NB4 (cell line): Measurements from ENCODE around the gene ECE1.

Source experiments
- MYC ChIP-seq: IDR thresholded peaks from 2 replicates; pipeline ENCODE4 v1.6.1; 2011; ENCODE audit warnings: low read depth, low read length
- POLR2A ChIP-seq: IDR thresholded peaks from 2 replicates; pipeline ENCODE4 v1.6.1; 2011; ENCODE audit warnings: mild to moderate bottlenecking; ENCODE audit not compliant: insufficient read length; ENCODE audit errors: extremely low read depth
- TF ChIP-seq, protein P1 (sequence below): IDR thresholded peaks from one replicate; pipeline ENCODE4 v1.5.1; 2012; ENCODE audit warnings: low read depth, low read length
- TF ChIP-seq, protein P2 (sequence below): IDR thresholded peaks from 2 replicates; pipeline ENCODE4 v1.6.1; 2011; ENCODE audit warnings: low read depth, low read length

DNA sequence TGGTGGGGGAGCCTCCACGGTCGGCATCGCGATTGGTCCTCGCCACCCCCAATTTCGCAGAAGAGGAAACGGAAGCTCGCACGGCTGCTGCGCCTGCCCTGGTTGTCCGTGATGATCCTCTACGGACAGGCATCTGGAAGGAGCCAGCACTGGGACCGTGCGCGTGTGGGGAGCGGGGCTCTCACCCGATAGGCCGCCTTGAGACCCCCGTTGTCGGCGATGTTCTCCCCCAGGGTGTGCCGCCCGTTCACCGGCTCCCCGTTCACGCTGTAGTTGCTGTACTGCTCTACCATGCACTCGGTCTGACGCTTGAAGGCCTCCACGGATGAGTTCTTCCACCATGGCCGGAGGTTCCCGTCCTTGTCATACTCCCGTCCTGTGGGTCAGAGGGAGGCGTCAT, 65.2 kb downstream of the ECE1 start:
- TF ChIP-seq, protein P1, sequence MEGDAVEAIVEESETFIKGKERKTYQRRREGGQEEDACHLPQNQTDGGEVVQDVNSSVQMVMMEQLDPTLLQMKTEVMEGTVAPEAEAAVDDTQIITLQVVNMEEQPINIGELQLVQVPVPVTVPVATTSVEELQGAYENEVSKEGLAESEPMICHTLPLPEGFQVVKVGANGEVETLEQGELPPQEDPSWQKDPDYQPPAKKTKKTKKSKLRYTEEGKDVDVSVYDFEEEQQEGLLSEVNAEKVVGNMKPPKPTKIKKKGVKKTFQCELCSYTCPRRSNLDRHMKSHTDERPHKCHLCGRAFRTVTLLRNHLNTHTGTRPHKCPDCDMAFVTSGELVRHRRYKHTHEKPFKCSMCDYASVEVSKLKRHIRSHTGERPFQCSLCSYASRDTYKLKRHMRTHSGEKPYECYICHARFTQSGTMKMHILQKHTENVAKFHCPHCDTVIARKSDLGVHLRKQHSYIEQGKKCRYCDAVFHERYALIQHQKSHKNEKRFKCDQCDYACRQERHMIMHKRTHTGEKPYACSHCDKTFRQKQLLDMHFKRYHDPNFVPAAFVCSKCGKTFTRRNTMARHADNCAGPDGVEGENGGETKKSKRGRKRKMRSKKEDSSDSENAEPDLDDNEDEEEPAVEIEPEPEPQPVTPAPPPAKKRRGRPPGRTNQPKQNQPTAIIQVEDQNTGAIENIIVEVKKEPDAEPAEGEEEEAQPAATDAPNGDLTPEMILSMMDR: no peak
- TF ChIP-seq POLR2A (no peak), MYC (no peak)
- TF ChIP-seq, protein P2, sequence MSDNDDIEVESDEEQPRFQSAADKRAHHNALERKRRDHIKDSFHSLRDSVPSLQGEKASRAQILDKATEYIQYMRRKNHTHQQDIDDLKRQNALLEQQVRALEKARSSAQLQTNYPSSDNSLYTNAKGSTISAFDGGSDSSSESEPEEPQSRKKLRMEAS: no peak
